DND-41 (cell line): Measurements from ENCODE around the gene DDIT4.

Experiments
- ATAC-seq: fragments of 200-7000 bp; cut with Tn5 transposase; 3 replicates; pipeline ENCODE4 v1.9.1; 2021; ENCODE audit warnings: low read depth; ENCODE audit not compliant: insufficient read depth
- DNase-seq: peaks from one replicate; pipeline ENCODE4 v3.0.0-alpha.2; 2020
- H2AFZ ChIP-seq: 2 replicates; pipeline ENCODE4 v1.6.0; 2012; ENCODE audit warnings: low read depth, low read length
- H3K27ac ChIP-seq: 2 replicates; pipeline ENCODE4 v1.5.1; 2012; ENCODE audit warnings: low read length, inconsistent platforms
- H3K27me3 ChIP-seq: fragments of 200-600 bp; sonication (generic); 2 replicates; pipeline ENCODE4 v1.6.0; 2012; ENCODE audit warnings: low read length, mild to moderate bottlenecking, inconsistent platforms; ENCODE audit not compliant: insufficient read depth, poor library complexity
- H3K36me3 ChIP-seq: 2 replicates; pipeline ENCODE4 v1.5.1; 2012; ENCODE audit warnings: low read length, inconsistent platforms; ENCODE audit not compliant: insufficient read depth
- H3K4me1 ChIP-seq: 2 replicates; pipeline ENCODE4 v1.5.1; 2012; ENCODE audit warnings: mild to moderate bottlenecking, low read length; ENCODE audit not compliant: insufficient read depth
- H3K4me2 ChIP-seq: 2 replicates; pipeline ENCODE4 v1.6.0; 2012; ENCODE audit warnings: mild to moderate bottlenecking, moderate library complexity, low read length, inconsistent platforms; ENCODE audit not compliant: insufficient read depth
- H3K4me3 ChIP-seq, 2 experiments: fragments of 200-600 bp in 1 of 2; shearing (Covaris generic) in 1 of 2; 2 replicates each; pipeline ENCODE4 v1.5.1; 2012 to 2016; ENCODE audit warnings: inconsistent platforms in 2 of 2, low read length in 2 of 2, mild to moderate bottlenecking in 2 of 2, low read depth in 1 of 2, moderate library complexity in 1 of 2
- H3K79me2 ChIP-seq: 2 replicates; pipeline ENCODE4 v1.6.0; 2012; ENCODE audit warnings: low read length, inconsistent platforms; ENCODE audit not compliant: insufficient read depth
- H3K9ac ChIP-seq: 2 replicates; pipeline ENCODE4 v1.6.0; 2012; ENCODE audit warnings: low read depth, mild to moderate bottlenecking, inconsistent platforms, low read length, moderate library complexity
- H3K9me3 ChIP-seq: 2 replicates; pipeline ENCODE4 v1.5.1; 2012; ENCODE audit warnings: low read length, moderate library complexity, mild to moderate bottlenecking, inconsistent platforms; ENCODE audit not compliant: insufficient read depth, severe bottlenecking
- H4K20me1 ChIP-seq: 2 replicates; pipeline ENCODE4 v1.6.0; 2012; ENCODE audit warnings: low read length; ENCODE audit not compliant: insufficient read depth
- CTCF ChIP-seq: IDR thresholded peaks from 2 replicates; pipeline ENCODE4 v1.5.1; 2012; ENCODE audit warnings: borderline replicate concordance, low read length, moderate library complexity, mild to moderate bottlenecking; ENCODE audit not compliant: poor library complexity, severe bottlenecking; ENCODE audit errors: extremely low read depth
- EZH2 ChIP-seq: IDR thresholded peaks from 3 replicates; pipeline ENCODE4 v1.6.1; 2012; ENCODE audit warnings: borderline replicate concordance, low read depth, mild to moderate bottlenecking, moderate library complexity, low read length, inconsistent platforms; ENCODE audit not compliant: severe bottlenecking

DDIT4 gene

GRCh38 chr10:72242675-72243074 lies 31.0 kb upstream of the DDIT4 start:
- Histone ChIP-seq H4K20me1 (no peaks in the 10 kb centered on the region), H2AFZ (no peak overlapping the region), H3K36me3 (peaks cover 8% of the 10 kb centered on the region), H3K4me1 (peaks cover 14% of the 10 kb centered on the region), H3K79me2 (no peaks in the 10 kb centered on the region), H3K27me3 (no peaks in the 10 kb centered on the region), H3K4me3 (no peak overlapping the region), H3K9me3 (no peaks in the 10 kb centered on the region), H3K27ac (peak overlapping the region; percentile 38; the same call in 1 of the 2 replicates), H3K4me2 (no peak overlapping the region), H3K9ac (no peak overlapping the region)
- TF ChIP-seq CTCF (no peak), EZH2 (no peak)
- ATAC-seq (no peak), DNase-seq (no peak)

GRCh38 chr10:72243822-72244437 lies 29.8 kb upstream of the DDIT4 start:
- Histone ChIP-seq H3K27me3 (no peaks in the 10 kb centered on the region), H3K9ac (no peak overlapping the region)

GRCh38 chr10:72244573-72245038 lies 29.1 kb upstream of the DDIT4 start:
- TF ChIP-seq CTCF (no peak), EZH2 (no peak)
- Histone ChIP-seq H3K9me3 (no peaks in the 10 kb centered on the region), H4K20me1 (no peaks in the 10 kb centered on the region), H3K4me2 (no peak overlapping the region), H2AFZ (no peak overlapping the region), H3K4me1 (peaks cover 33% of the 10 kb centered on the region), H3K36me3 (no peaks in the 10 kb centered on the region), H3K4me3 (no peak overlapping the region), H3K9ac (no peak overlapping the region; the same call in 1 of the 2 replicates), H3K27me3 (no peaks in the 10 kb centered on the region), H3K79me2 (no peaks in the 10 kb centered on the region), H3K27ac (peak overlapping the region; percentile 44; the same call in 1 of the 2 replicates)
- DNase-seq (no peak), ATAC-seq (no peak)

More at GRCh38 chr10:72243822-72244437, 29.8 kb upstream of the DDIT4 start:
- ATAC-seq = no peak
- H3K79me2 ChIP-seq = no peaks in the 10 kb centered on the region
- no peaks in the 10 kb centered on the region for H3K9me3 ChIP-seq
- H3K27ac ChIP-seq = peak overlapping the region; percentile 8
- TF ChIP-seq CTCF (peak; percentile 13), EZH2 (no peak)
- peaks cover 27% of the 10 kb centered on the region for H3K4me1 ChIP-seq
- no peak overlapping the region for H3K4me3 ChIP-seq
- H3K4me2 ChIP-seq = no peak overlapping the region
- no peak overlapping the region for H2AFZ ChIP-seq
- DNase-seq = no peak
- H4K20me1 ChIP-seq = no peaks in the 10 kb centered on the region
- no peaks in the 10 kb centered on the region for H3K36me3 ChIP-seq
